Measurements from ENCODE around the gene ACAP3. TPM values are rescaled to one million over a fixed set of nuclear protein-coding genes. Genes with fewer than 3 reads are reported as not detected.

Gene ACAP3
- total RNA-seq, 4 donors from 2014 or later = 98.8 to 189 (median 115) TPM

GRCh38 chr1:1294250-1294890 is 13.4 kb downstream of the ACAP3 start:
- DNase-seq (ENCODE audit: low spot score in 2 of 2) = no peak
- WGBS, 2 donors = 90 to 93% methylated on average over 48 to 56 of the region's 58 CpGs
- intact Hi-C loops (cut with DNase I; ENCODE audit: low total_unique reads) = no loop called here

GRCh38 chr1:1293263-1294249 is 14.2 kb downstream of the ACAP3 start:
- intact Hi-C loops (cut with DNase I; ENCODE audit: low total_unique reads) = loop anchor here (2.0 kb wide), 1 partner anchor 171 kb away; no protein-coding TSS in a partner anchor
- TF ChIP-seq, protein P1, sequence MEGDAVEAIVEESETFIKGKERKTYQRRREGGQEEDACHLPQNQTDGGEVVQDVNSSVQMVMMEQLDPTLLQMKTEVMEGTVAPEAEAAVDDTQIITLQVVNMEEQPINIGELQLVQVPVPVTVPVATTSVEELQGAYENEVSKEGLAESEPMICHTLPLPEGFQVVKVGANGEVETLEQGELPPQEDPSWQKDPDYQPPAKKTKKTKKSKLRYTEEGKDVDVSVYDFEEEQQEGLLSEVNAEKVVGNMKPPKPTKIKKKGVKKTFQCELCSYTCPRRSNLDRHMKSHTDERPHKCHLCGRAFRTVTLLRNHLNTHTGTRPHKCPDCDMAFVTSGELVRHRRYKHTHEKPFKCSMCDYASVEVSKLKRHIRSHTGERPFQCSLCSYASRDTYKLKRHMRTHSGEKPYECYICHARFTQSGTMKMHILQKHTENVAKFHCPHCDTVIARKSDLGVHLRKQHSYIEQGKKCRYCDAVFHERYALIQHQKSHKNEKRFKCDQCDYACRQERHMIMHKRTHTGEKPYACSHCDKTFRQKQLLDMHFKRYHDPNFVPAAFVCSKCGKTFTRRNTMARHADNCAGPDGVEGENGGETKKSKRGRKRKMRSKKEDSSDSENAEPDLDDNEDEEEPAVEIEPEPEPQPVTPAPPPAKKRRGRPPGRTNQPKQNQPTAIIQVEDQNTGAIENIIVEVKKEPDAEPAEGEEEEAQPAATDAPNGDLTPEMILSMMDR (IDR thresholded peaks at IDR 0.05) = no peak
- TF ChIP-seq POLR2A (IDR thresholded peaks at IDR 0.05) = no peak
- H3K4me3 ChIP-seq (ENCODE audit: low read depth, poor library complexity, severe bottlenecking) = no peak overlapping the region
- 74 to 77% methylated on average over 41 to 65 of the region's 94 CpGs for WGBS, 2 donors
- DNase-seq (ENCODE audit: low spot score in 2 of 2) = no peak

More at GRCh38 chr1:1294250-1294890, 13.4 kb downstream of the ACAP3 start:
- H3K4me3 ChIP-seq (ENCODE audit: low read depth, poor library complexity, severe bottlenecking) = no peak overlapping the region
- TF ChIP-seq, protein P1 (IDR thresholded peaks at IDR 0.05) = no peak
- no peak for TF ChIP-seq POLR2A (IDR thresholded peaks at IDR 0.05)

GRCh38 chr1:1292851-1293250 is 14.9 kb downstream of the ACAP3 start:
- no peak overlapping the region for H3K4me3 ChIP-seq (ENCODE audit: low read depth, poor library complexity, severe bottlenecking)
- 61 to 87% methylated on average over 2 to 18 of the region's 18 CpGs for WGBS, 2 donors
- TF ChIP-seq POLR2A (IDR thresholded peaks at IDR 0.05) = no peak
- TF ChIP-seq, protein P1 (IDR thresholded peaks at IDR 0.05) = no peak
- intact Hi-C loops (cut with DNase I; ENCODE audit: low total_unique reads) = loop anchor here (2.0 kb wide), 1 partner anchor 170 kb away; no protein-coding TSS in a partner anchor
- DNase-seq (ENCODE audit: low spot score in 2 of 2) = no peak

GRCh38 chr1:1292442-1292779 is 15.3 kb downstream of the ACAP3 start:
- 80 to 89% methylated on average over 8 to 9 of the region's 9 CpGs for WGBS, 2 donors
- no peak overlapping the region for H3K4me3 ChIP-seq (ENCODE audit: low read depth, poor library complexity, severe bottlenecking)
- DNase-seq (ENCODE audit: low spot score in 2 of 2) = no peak
- intact Hi-C loops (cut with DNase I; ENCODE audit: low total_unique reads) = loop anchor here (2.0 kb wide), 1 partner anchor 170 kb away; no protein-coding TSS in a partner anchor
- no peak for TF ChIP-seq POLR2A (IDR thresholded peaks at IDR 0.05)
- TF ChIP-seq, protein P1 (IDR thresholded peaks at IDR 0.05) = no peak

DNA sequence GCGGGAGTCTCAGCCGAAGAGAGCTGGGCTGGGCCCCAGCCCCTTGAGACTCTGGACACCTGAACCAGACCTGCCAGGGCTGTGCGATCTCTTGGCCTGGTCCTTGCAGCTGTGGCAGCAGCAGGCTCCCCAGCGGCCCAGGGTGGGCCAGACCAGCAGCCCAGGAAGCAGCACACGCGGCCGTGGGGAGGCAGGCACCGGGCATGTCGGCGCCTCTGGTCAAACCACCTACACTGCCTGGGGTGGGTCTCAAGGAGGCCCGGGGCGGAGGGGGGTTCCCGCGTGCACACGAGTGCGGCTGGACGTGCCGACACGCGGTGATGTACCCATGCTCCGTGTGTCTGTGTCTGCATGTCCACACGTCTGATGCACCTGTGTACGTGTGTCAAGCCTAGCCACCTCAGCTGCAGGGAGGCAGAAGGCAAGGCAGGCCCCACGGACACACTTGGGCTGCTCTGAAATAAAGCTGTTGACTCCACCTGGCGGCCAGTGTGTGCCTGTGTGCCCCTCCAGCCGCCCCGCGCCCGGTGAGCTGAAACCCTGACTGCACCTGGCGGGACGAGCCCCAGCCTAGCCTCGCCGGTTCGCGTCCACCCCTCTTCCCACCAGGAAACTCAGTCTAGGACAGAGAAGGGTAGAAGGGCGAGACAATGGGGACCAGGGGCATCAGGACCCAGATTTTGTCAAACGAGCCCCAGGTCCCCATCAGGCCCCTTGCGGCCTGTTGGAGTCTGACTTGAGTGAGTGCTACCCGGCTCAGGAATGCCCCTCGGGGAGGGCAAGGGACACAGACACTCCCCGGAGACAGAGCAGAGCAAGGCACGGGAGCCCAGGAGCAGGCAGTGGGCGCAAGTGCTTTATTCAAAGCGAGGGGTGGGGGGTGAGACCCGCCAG is 15.9 kb downstream of the ACAP3 start:
- intact Hi-C loops (cut with DNase I; ENCODE audit: low total_unique reads) = loop anchor here (2.0 kb wide), 1 partner anchor 169 kb away; no protein-coding TSS in a partner anchor
- no peak overlapping the region for H3K4me3 ChIP-seq (ENCODE audit: low read depth, poor library complexity, severe bottlenecking)
- WGBS, 2 donors = 23 to 40% methylated on average over 10 to 26 of the region's 45 CpGs
- TF ChIP-seq POLR2A (IDR thresholded peaks at IDR 0.05) = no peak
- TF ChIP-seq, protein P1 (IDR thresholded peaks at IDR 0.05) = peak in 1 of 3 donors; percentile 11
- DNase-seq (ENCODE audit: low spot score in 2 of 2) = peak in 1 of 2 donors; percentile 62

Data from lower leg skin (tissue), 4 donors.